Nephron (organoid): ENCODE data around the gene PLXNB1.

Experiments used
- H3K27ac Mint-ChIP-seq, 3 experiments: 2 replicates each; pipeline ENCODE4 v1.8.0; 2020; ENCODE audit warnings: mixed read lengths in 3 of 3, mild to moderate bottlenecking in 2 of 3, moderate library complexity in 1 of 3
- H3K27me3 Mint-ChIP-seq: 2 replicates; pipeline ENCODE4 v1.8.0; 2021; ENCODE audit warnings: low read depth, mild to moderate bottlenecking, moderate library complexity, mixed read lengths
- H3K36me3 Mint-ChIP-seq: 2 replicates; pipeline ENCODE4 v1.8.0; 2020; ENCODE audit warnings: low read depth, mixed read lengths
- H3K4me1 Mint-ChIP-seq: 2 replicates; pipeline ENCODE4 v1.8.0; 2020; ENCODE audit warnings: mixed read lengths
- H3K4me3 Mint-ChIP-seq, 3 experiments: 2 replicates each; pipeline ENCODE4 v1.8.0; 2020; ENCODE audit warnings: mild to moderate bottlenecking in 3 of 3, mixed read lengths in 3 of 3, moderate library complexity in 2 of 3
- H3K9me3 Mint-ChIP-seq: 2 replicates; pipeline ENCODE4 v1.8.0; 2020; ENCODE audit warnings: mixed read lengths
- TF ChIP-seq, protein P1 (sequence below), 3 experiments: fragments of 200-600 bp; sonication (generic); IDR thresholded peaks; one replicate each; pipeline ENCODE4 v1.5.0; 2021; ENCODE audit warnings: antibody characterized with exemption in 3 of 3; ENCODE audit not compliant: unreplicated experiment in 3 of 3

The PLXNB1 gene

DNA sequence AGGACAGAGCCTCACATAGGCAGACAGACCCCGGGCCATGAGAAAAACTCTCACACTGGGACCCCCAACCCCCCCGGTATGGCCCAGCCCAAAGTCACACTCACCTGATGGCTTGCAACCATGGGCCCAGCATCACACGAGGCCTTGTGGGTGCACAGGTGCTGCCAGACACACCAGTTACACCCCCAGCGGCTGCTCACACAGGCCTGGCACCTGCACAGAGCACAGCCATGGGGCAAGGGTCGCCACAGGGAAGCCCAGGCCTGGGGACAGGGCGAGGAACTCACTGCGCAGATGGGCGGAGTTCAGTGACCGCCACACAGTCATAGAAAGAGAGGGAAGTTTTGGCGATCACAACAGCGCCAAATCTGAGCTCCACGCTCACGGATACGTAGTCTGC lies 9.3 kb downstream of the PLXNB1 start:
- H3K4me3 Mint-ChIP-seq, result no peak overlapping the region
- H3K27ac Mint-ChIP-seq, result no peak overlapping the region
- peaks cover 17% of the 10 kb centered on the region for H3K4me1 Mint-ChIP-seq
- peaks cover 14% of the 10 kb centered on the region for H3K36me3 Mint-ChIP-seq
- H3K27me3 Mint-ChIP-seq, result no peaks in the 10 kb centered on the region
- TF ChIP-seq, protein P1, sequence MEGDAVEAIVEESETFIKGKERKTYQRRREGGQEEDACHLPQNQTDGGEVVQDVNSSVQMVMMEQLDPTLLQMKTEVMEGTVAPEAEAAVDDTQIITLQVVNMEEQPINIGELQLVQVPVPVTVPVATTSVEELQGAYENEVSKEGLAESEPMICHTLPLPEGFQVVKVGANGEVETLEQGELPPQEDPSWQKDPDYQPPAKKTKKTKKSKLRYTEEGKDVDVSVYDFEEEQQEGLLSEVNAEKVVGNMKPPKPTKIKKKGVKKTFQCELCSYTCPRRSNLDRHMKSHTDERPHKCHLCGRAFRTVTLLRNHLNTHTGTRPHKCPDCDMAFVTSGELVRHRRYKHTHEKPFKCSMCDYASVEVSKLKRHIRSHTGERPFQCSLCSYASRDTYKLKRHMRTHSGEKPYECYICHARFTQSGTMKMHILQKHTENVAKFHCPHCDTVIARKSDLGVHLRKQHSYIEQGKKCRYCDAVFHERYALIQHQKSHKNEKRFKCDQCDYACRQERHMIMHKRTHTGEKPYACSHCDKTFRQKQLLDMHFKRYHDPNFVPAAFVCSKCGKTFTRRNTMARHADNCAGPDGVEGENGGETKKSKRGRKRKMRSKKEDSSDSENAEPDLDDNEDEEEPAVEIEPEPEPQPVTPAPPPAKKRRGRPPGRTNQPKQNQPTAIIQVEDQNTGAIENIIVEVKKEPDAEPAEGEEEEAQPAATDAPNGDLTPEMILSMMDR (IDR thresholded peaks at IDR 0.05; ENCODE audit: unreplicated experiment in 3 of 3), result no peak
- H3K9me3 Mint-ChIP-seq, result no peaks in the 10 kb centered on the region

DNA sequence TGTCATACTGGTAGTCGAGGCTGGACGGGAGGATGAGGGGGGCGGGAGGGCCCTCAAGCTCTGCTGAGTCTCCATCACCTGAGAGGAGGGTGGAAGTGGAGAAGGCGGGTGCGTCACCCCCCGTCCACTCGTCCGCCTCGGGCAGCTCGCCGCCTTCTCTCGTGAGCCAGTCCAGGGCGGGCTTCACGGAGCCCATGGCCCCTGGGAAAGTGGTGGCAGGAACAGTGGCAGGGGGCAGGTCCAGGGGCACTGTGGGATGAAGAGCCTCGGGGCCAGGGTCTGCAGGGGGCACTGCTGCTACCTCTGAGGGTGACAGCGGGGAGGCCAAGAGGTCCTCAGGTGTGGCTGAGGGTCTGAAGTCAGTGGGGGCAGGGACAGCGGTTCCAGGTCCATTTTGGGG lies 10.3 kb downstream of the PLXNB1 start:
- peaks cover 20% of the 10 kb centered on the region for H3K36me3 Mint-ChIP-seq
- H3K27ac Mint-ChIP-seq, result no peak overlapping the region

DNA sequence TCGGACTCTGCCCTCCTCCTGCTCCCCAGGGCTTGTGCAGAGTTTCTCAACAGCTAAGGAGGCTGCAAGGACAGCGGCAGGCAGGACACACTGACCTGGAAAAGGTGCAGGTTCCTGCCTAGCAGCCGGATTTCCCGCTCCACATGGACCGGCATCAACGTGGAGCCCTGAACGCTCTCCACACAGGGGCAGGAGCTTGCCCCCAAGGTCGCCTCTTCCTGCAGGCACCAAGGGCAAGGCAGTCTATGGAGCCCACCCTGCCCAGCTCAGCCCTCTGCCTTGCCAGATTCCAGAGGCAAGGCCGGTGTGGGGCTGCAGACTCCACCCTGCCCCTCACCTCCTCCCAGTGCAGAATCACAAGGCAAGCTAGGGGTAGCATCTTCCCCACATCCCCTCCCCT lies 10.7 kb downstream of the PLXNB1 start:
- Mint-ChIP-seq H3K4me1 (peaks cover 7% of the 10 kb centered on the region), H3K4me3 (no peak overlapping the region), H3K9me3 (no peaks in the 10 kb centered on the region), H3K27me3 (no peaks in the 10 kb centered on the region), H3K27ac (no peak overlapping the region), H3K36me3 (peaks cover 23% of the 10 kb centered on the region)
- TF ChIP-seq, protein P1 (IDR thresholded peaks at IDR 0.05; ENCODE audit: unreplicated experiment in 3 of 3), result no peak

More for the DNA sequence above, 10.3 kb downstream of the PLXNB1 start:
- Mint-ChIP-seq H3K9me3 (no peaks in the 10 kb centered on the region), H3K27me3 (no peaks in the 10 kb centered on the region), H3K4me1 (peaks cover 10% of the 10 kb centered on the region), H3K4me3 (no peak overlapping the region)
- TF ChIP-seq, protein P1 (IDR thresholded peaks at IDR 0.05; ENCODE audit: unreplicated experiment in 3 of 3), result no peak

DNA sequence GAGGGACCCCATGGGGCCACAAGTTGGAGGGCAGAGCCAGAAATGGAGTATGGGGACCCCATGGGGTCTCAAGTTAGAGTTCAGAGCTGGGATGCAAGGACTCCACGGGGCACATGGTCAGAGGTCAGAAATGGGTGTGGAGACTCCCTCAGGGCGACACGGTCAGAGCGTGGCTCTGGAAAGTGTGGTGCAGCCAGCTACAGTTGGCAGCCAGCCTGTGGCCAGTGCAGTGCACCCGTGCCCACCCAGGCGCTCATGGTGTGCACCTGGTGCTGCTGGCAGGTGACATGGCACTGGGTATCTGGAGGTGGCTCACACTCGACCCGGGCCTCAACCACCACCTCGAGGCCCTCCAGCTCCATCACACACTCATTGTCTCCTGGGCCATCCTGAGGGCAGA lies 11.2 kb downstream of the PLXNB1 start:
- H3K9me3 Mint-ChIP-seq, result no peaks in the 10 kb centered on the region
- no peak overlapping the region for H3K27ac Mint-ChIP-seq
- H3K27me3 Mint-ChIP-seq, result no peaks in the 10 kb centered on the region
- no peak overlapping the region for H3K4me3 Mint-ChIP-seq
- peaks cover 7% of the 10 kb centered on the region for H3K4me1 Mint-ChIP-seq
- TF ChIP-seq, protein P1 (IDR thresholded peaks at IDR 0.05; ENCODE audit: unreplicated experiment in 3 of 3), result no peak
- peaks cover 25% of the 10 kb centered on the region for H3K36me3 Mint-ChIP-seq

DNA sequence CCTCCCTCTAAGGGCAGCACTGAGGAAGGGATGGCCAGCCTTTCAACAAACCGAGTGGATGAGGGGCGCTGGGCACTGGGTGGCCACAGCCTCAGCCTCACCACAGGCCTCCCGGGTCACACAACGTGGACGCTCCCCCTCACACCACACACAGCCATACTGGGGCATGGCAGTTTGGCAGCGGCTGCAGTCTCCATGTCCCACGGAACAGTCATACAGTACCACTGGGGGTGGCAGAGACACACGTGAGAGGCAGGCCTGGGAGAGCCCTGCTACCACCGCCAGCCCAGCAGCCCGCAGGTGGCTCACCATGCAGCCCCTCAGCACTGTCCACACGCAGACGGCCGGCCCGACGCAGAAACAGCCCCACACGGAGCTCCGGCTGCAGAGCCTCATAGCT lies 11.7 kb downstream of the PLXNB1 start:
- peaks cover 28% of the 10 kb centered on the region for H3K36me3 Mint-ChIP-seq
- H3K9me3 Mint-ChIP-seq, result no peaks in the 10 kb centered on the region
- H3K27me3 Mint-ChIP-seq, result no peaks in the 10 kb centered on the region
- no peak overlapping the region for H3K4me3 Mint-ChIP-seq
- peaks cover 6% of the 10 kb centered on the region for H3K4me1 Mint-ChIP-seq
- no peak overlapping the region for H3K27ac Mint-ChIP-seq
- TF ChIP-seq, protein P1 (IDR thresholded peaks at IDR 0.05; ENCODE audit: unreplicated experiment in 3 of 3), result no peak

DNA sequence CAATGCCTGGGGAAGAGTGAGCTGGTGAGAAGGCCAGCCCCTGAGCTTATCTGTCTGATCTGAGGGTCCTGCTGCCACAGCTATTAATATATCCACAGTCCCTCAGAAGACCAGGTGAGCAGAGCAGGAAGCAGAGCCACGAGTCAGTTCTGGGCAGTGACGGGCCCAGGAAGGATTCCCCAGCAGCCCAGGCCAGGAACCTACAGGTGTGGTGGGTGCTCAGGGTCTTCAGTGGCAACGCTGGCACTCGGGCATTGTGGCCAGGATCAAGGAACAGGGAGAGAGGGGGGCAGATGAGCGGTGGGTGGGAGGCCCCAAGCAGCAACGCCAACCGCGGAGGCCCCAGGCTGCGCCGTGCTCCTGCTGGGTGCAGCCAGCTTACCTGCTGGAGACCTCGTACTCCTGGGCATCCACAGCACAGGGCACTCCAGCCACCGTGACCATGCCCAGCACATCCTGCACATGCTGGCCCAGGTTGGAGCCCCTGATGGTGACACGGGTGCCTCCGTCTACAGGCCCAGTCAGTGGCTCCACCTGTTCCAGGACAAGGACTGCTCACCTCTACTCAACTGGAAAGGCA lies 12.3 kb downstream of the PLXNB1 start:
- no peak overlapping the region for H3K27ac Mint-ChIP-seq
- no peaks in the 10 kb centered on the region for H3K9me3 Mint-ChIP-seq
- TF ChIP-seq, protein P1 (IDR thresholded peaks at IDR 0.05; ENCODE audit: unreplicated experiment in 3 of 3), result no peak
- peaks cover under 1% of the 10 kb centered on the region for H3K4me1 Mint-ChIP-seq
- H3K27me3 Mint-ChIP-seq, result no peaks in the 10 kb centered on the region
- H3K4me3 Mint-ChIP-seq, result no peak overlapping the region
- H3K36me3 Mint-ChIP-seq, result peaks cover 27% of the 10 kb centered on the region
